SK-N-SH (cell line): ENCODE data around the gene GFPT1. TPM values are rescaled to one million over a fixed set of nuclear protein-coding genes. Genes with fewer than 3 reads are reported as not detected.

Source experiments
- CTCF ChIA-PET: fragments of 300-600, 350-600 bp; formaldehyde crosslinking; extraction: SDS; loops from one replicate; lab custom pipeline; 2021; lab: Yijun Ruan, JAX
- POLR2A ChIA-PET: fragments of 350-600 bp; sonication (Branson Sonifier 250); formaldehyde crosslinking; extraction: SDS; loops from one replicate; lab custom pipeline; 2020; ENCODE audit warnings: antibody characterized with exemption, inconsistent platforms; lab: Yijun Ruan, JAX
- DNase-seq: peaks from one replicate; pipeline ENCODE4 v3.0.0; 2012
- H2AFZ ChIP-seq: fragments of 200-600 bp; sonication (generic); 2 replicates; pipeline ENCODE4 v1.8.1; 2016; ENCODE audit warnings: antibody characterized with exemption, mild to moderate bottlenecking, low read depth
- H3F3A ChIP-seq: fragments of 200-600 bp; sonication (generic); replicated peaks from 2 replicates; pipeline ENCODE3; 2016; ENCODE audit warnings: antibody characterized with exemption, mild to moderate bottlenecking; ENCODE audit not compliant: insufficient read depth
- H3K27ac ChIP-seq, 2 experiments: fragments of 200-500 bp in 1 of 2; fragments of 200-600 bp in 1 of 2; sonication (Bioruptor generic) in 1 of 2; sonication (generic), shearing (Covaris generic) in 1 of 2; 2 replicates each; pipeline versions ENCODE4 v1.5.1 to v1.6.1; 2014 to 2016; ENCODE audit warnings: low read depth in 2 of 2, inconsistent platforms in 1 of 2, low read length in 1 of 2, mild to moderate bottlenecking in 1 of 2, mixed read lengths in 1 of 2
- H3K27me3 ChIP-seq: fragments of 200-600 bp; sonication (generic), shearing (Covaris generic); 2 replicates; pipeline ENCODE4 v1.6.1; 2016; ENCODE audit warnings: mixed run types; ENCODE audit not compliant: insufficient read depth
- H3K36me3 ChIP-seq, 2 experiments: fragments of 200-500 bp in 1 of 2; fragments of 200-600 bp in 1 of 2; sonication (Bioruptor generic) in 1 of 2; sonication (generic) in 1 of 2; replicated peaks in 1 of 2; 2 replicates each; pipeline versions ENCODE3 to v1.5.1; 2014 to 2016; ENCODE audit warnings: low read length in 1 of 2, mild to moderate bottlenecking in 1 of 2; ENCODE audit not compliant: insufficient read depth in 2 of 2, control insufficient read depth in 1 of 2
- H3K4me1 ChIP-seq, 2 experiments: fragments of 200-500 bp in 1 of 2; fragments of 200-600 bp in 1 of 2; sonication (Bioruptor generic) in 1 of 2; sonication (generic), shearing (Covaris generic) in 1 of 2; 2 replicates each; pipeline versions ENCODE4 v1.5.1 to v1.6.1; 2014 to 2016; ENCODE audit warnings: low read depth in 1 of 2, low read length in 1 of 2, mixed run types in 1 of 2; ENCODE audit not compliant: insufficient read depth in 2 of 2, control insufficient read depth in 1 of 2
- H3K4me2 ChIP-seq: fragments of 200-600 bp; sonication (generic), shearing (Covaris generic); 2 replicates; pipeline ENCODE4 v1.6.1; 2017; ENCODE audit warnings: mixed run types
- H3K4me3 ChIP-seq, 2 experiments: fragments of 200-500 bp in 1 of 2; fragments of 200-600 bp in 1 of 2; sonication (Bioruptor generic) in 1 of 2; sonication (generic), shearing (Covaris generic) in 1 of 2; 2 replicates each; pipeline versions ENCODE4 v1.5.1 to v1.8.1; 2014 to 2016; ENCODE audit warnings: low read depth in 2 of 2, inconsistent platforms in 1 of 2, low read length in 1 of 2, mild to moderate bottlenecking in 1 of 2, mixed read lengths in 1 of 2, moderate library complexity in 1 of 2
- H3K79me2 ChIP-seq: fragments of 200-600 bp; sonication (generic); 2 replicates; pipeline ENCODE4 v1.8.1; 2017; ENCODE audit warnings: mild to moderate bottlenecking; ENCODE audit not compliant: insufficient read depth
- H3K9ac ChIP-seq: fragments of 200-600 bp; sonication (generic); 2 replicates; pipeline ENCODE4 v1.6.1; 2017; ENCODE audit warnings: mixed run types
- H3K9me2 ChIP-seq: fragments of 200-600 bp; sonication (generic); 2 replicates; pipeline ENCODE4 v1.6.1; 2017; ENCODE audit warnings: mixed run types
- H3K9me3 ChIP-seq: fragments of 200-600 bp; sonication (generic); 2 replicates; pipeline ENCODE4 v1.6.1; 2017; ENCODE audit warnings: mixed run types, mild to moderate bottlenecking, moderate library complexity
- H4K20me1 ChIP-seq: fragments of 200-600 bp; sonication (generic); 2 replicates; pipeline ENCODE4 v1.6.1; 2017; ENCODE audit warnings: mild to moderate bottlenecking, mixed run types; ENCODE audit not compliant: insufficient read depth
- CHD2 ChIP-seq: fragments of 150-350 bp; IDR thresholded peaks from 2 replicates; pipeline ENCODE4 v1.6.1; 2018; ENCODE audit warnings: low read length; ENCODE audit not compliant: partially characterized antibody
- CTCF ChIP-seq: fragments of 200-600 bp; sonication (generic); IDR thresholded peaks from 2 replicates; pipeline ENCODE4 v1.6.1; 2017; ENCODE audit warnings: antibody characterized with exemption, mild to moderate bottlenecking, moderate library complexity
- FOXJ3 ChIP-seq: sonication (generic); formaldehyde crosslinking; IDR thresholded peaks from 2 replicates; pipeline ENCODE4 v1.5.1; 2020; ENCODE audit warnings: mild to moderate bottlenecking, missing genetic modification reagents
- FOXM1 ChIP-seq: IDR thresholded peaks from 2 replicates; pipeline ENCODE4 v1.4.0; 2012; ENCODE audit warnings: low read depth, mild to moderate bottlenecking
- POLR2AphosphoS5 ChIP-seq: IDR thresholded peaks from 2 replicates; pipeline ENCODE4 v1.6.1; 2012; ENCODE audit warnings: low read depth, low read length
- RXRA ChIP-seq: IDR thresholded peaks from 2 replicates; pipeline ENCODE4 v1.4.0; 2012; ENCODE audit warnings: low read depth, mild to moderate bottlenecking, borderline replicate concordance
- SMC3 ChIP-seq: IDR thresholded peaks from 2 replicates; pipeline ENCODE4 v1.6.1; 2012; ENCODE audit warnings: low read depth, low read length, improper control_type of control experiment
- USF1 ChIP-seq: IDR thresholded peaks from 2 replicates; pipeline ENCODE4 v1.4.0; 2012; ENCODE audit warnings: low read depth, borderline replicate concordance
- WGBS: methylation state at CpG from one replicate; pipeline ENCODE4 v1.1.6; 2017; ENCODE audit warnings: low lambda C conversion rate; 5-methylcytosine and 5-hydroxymethylcytosine counted together
- polyA plus RNA-seq, 3 experiments: library from polyadenylated mRNA; depleted of rRNA; stranded (reverse); fragments of >200 nt; gene quantifications; 2 replicates each; pipeline ENCODE4 v1.2.3, GENCODE V29; 2012
- TF ChIP-seq, protein P1 (sequence below): fragments of 150-350 bp; IDR thresholded peaks from 2 replicates; pipeline ENCODE4 v1.6.1; 2017; ENCODE audit warnings: antibody characterized with exemption, low read length, low read depth, borderline replicate concordance

The GFPT1 gene
- polyA plus RNA-seq, 1 of the 3 experiments (the other 2 are of a cell fraction), result 6.0 TPM

- WGBS, result 94% methylated on average over 3 of the region's 3 CpGs
- H3K9me2 ChIP-seq, result no peaks in the 10 kb centered on the region
- H3K36me3 ChIP-seq, result peaks cover 0 to 12% of the 10 kb centered on the region in 2 experiments
- no peak overlapping the region for H3K9ac ChIP-seq
- H3K4me2 ChIP-seq, result no peak overlapping the region
- no peaks in the 10 kb centered on the region for H4K20me1 ChIP-seq
- no peak for TF ChIP-seq RXRA
- TF ChIP-seq, all 33 proteins: peak for 0
- POLR2A ChIA-PET, result no interaction called here
- Histone ChIP-seq H3K27ac (no peak overlapping the region), H3K27me3 (no peaks in the 10 kb centered on the region), H3K4me1 (peaks cover 3 to 6% of the 10 kb centered on the region in 2 experiments; a peak in 2 of 4 replicates), H3K79me2 (peaks cover 19% of the 10 kb centered on the region), H3K4me3 (no peak overlapping the region), H3F3A (peaks cover 16% of the 10 kb centered on the region), H3K9me3 (no peaks in the 10 kb centered on the region), H2AFZ (no peak overlapping the region)
- CTCF ChIA-PET, result interaction anchor here (0.6 to 1.5 kb wide), 4 partner anchors 15 to 357 kb away, joined by 3 to 7 read pairs (median 4); partner anchors contain the start of gene NFU1
- DNase-seq, result no peak
Observed at GRCh38 chr2:69390471-69390870, 3.4 kb upstream of the GFPT1 start.

- Histone ChIP-seq H2AFZ (no peak overlapping the region), H3K27me3 (no peaks in the 10 kb centered on the region), H3K9me2 (no peaks in the 10 kb centered on the region), H3K9me3 (no peaks in the 10 kb centered on the region), H3K36me3 (peaks cover 0 to 11% of the 10 kb centered on the region in 2 experiments), H3K4me3 (no peak overlapping the region)
- CTCF ChIA-PET, result interaction anchor here (0.6 to 1.1 kb wide), 3 partner anchors 47 to 358 kb away, joined by 3 to 5 read pairs (median 4); partner anchors contain the start of gene NFU1
- no peak for DNase-seq
- TF ChIP-seq USF1 (no peak), SMC3 (no peak), CTCF (no peak), CHD2 (no peak), FOXM1 (no peak), POLR2AphosphoS5 (no peak), FOXJ3 (CRISPR knock-in tag) (no peak)
- TF ChIP-seq, protein P1, sequence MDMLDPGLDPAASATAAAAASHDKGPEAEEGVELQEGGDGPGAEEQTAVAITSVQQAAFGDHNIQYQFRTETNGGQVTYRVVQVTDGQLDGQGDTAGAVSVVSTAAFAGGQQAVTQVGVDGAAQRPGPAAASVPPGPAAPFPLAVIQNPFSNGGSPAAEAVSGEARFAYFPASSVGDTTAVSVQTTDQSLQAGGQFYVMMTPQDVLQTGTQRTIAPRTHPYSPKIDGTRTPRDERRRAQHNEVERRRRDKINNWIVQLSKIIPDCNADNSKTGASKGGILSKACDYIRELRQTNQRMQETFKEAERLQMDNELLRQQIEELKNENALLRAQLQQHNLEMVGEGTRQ, result no peak
- TF ChIP-seq, all 33 proteins: peak for 0
- WGBS, result 93% methylated on average over 3 of the region's 3 CpGs
- Histone ChIP-seq H3K4me1 (peaks cover 3 to 6% of the 10 kb centered on the region in 2 experiments; a peak in 2 of 4 replicates), H3F3A (peaks cover 13% of the 10 kb centered on the region), H3K4me2 (no peak overlapping the region), H4K20me1 (no peaks in the 10 kb centered on the region), H3K27ac (no peak overlapping the region), H3K9ac (no peak overlapping the region), H3K79me2 (peaks cover 24% of the 10 kb centered on the region)
- POLR2A ChIA-PET, result no interaction called here
Observed at GRCh38 chr2:69390001-69390400, 3.0 kb upstream of the GFPT1 start.
